ENCODE data around the gene MAU2. TPM values are rescaled to one million over a fixed set of nuclear protein-coding genes. Genes with fewer than 3 reads are reported as not detected.

The MAU2 gene
- total RNA-seq, 1 experiment from 2014 or later = 41.3 TPM

DNA sequence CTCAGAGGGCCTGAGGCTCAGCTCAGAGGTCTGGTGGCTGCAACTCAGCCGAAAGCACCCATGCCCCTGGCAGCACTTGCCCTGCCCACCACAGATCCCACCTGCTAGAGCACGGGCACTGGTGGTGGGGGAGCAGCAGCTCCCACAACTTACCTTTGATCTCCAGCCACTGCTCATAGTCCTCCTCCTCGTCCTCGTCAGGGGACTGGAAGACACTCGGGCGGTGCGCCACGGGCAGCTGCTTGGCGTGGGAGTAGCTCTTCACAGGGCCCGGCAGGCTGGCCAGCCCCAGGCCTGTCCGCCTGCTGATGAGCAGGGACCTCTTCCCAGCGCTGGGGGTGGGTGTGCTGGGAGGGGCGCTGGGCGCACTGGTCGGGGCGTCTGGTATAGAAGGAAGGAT, 14.9 kb upstream of the MAU2 start:
- CTCF ChIA-PET = no interaction called here
- Mint-ChIP-seq H3K27me3 (ENCODE audit: unreplicated experiment) (no peaks in the 10 kb centered on the region), H3K36me3 (ENCODE audit: insufficient read depth, unreplicated experiment) (peaks cover 11% of the 10 kb centered on the region), H3K9me3 (ENCODE audit: low read depth, unreplicated experiment) (no peaks in the 10 kb centered on the region), H3K4me1 (ENCODE audit: low read depth, unreplicated experiment) (no peaks in the 10 kb centered on the region), H3K27ac (ENCODE audit: unreplicated experiment) (no peak overlapping the region), H3K4me3 (ENCODE audit: low read depth, unreplicated experiment) (no peak overlapping the region)
- intact Hi-C loops (cut with micrococcal nuclease; ENCODE audit: unreplicated experiment) = no loop called here
- TF ChIP-seq, protein P1, sequence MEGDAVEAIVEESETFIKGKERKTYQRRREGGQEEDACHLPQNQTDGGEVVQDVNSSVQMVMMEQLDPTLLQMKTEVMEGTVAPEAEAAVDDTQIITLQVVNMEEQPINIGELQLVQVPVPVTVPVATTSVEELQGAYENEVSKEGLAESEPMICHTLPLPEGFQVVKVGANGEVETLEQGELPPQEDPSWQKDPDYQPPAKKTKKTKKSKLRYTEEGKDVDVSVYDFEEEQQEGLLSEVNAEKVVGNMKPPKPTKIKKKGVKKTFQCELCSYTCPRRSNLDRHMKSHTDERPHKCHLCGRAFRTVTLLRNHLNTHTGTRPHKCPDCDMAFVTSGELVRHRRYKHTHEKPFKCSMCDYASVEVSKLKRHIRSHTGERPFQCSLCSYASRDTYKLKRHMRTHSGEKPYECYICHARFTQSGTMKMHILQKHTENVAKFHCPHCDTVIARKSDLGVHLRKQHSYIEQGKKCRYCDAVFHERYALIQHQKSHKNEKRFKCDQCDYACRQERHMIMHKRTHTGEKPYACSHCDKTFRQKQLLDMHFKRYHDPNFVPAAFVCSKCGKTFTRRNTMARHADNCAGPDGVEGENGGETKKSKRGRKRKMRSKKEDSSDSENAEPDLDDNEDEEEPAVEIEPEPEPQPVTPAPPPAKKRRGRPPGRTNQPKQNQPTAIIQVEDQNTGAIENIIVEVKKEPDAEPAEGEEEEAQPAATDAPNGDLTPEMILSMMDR (IDR thresholded peaks at IDR 0.05; ENCODE audit: unreplicated experiment) = no peak
- no peak for DNase-seq
- BruUV-seq (replicated peaks) = no TSS peak

DNA sequence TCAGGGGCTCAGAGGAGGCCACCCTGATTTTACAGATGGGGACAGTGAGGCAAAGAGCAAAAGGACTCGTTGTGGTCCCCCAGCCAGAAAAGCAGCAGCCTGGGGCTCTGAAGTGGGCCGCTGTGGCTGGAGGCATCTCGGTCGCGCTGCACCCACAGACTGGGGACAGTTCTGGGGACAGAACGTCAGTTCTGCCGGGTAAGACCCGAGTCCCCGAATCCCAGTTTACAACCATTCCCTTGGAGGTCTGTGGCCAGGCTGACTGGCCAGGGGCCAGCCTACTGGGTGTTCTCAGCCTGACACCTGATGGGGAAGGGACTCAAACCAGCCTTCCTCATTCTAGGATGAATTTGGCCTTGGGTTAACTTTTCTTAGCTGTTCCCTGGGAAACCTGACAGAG, 14.4 kb upstream of the MAU2 start:
- no TSS peak for BruUV-seq (replicated peaks)
- no peaks in the 10 kb centered on the region for H3K9me3 Mint-ChIP-seq (ENCODE audit: low read depth, unreplicated experiment)
- no peak overlapping the region for H3K4me3 Mint-ChIP-seq (ENCODE audit: low read depth, unreplicated experiment)
- peaks cover 8% of the 10 kb centered on the region for H3K36me3 Mint-ChIP-seq (ENCODE audit: insufficient read depth, unreplicated experiment)
- H3K27ac Mint-ChIP-seq (ENCODE audit: unreplicated experiment) = no peak overlapping the region
- no peaks in the 10 kb centered on the region for H3K27me3 Mint-ChIP-seq (ENCODE audit: unreplicated experiment)
- intact Hi-C loops (cut with micrococcal nuclease; ENCODE audit: unreplicated experiment) = no loop called here
- TF ChIP-seq, protein P1 (IDR thresholded peaks at IDR 0.05; ENCODE audit: unreplicated experiment) = no peak
- CTCF ChIA-PET = no interaction called here
- no peak for DNase-seq
- H3K4me1 Mint-ChIP-seq (ENCODE audit: low read depth, unreplicated experiment) = no peaks in the 10 kb centered on the region

GRCh38 chr19:19308373-19308772, 12.3 kb upstream of the MAU2 start:
- BruUV-seq (replicated peaks) = no TSS peak
- no peak overlapping the region for H3K27ac Mint-ChIP-seq (ENCODE audit: unreplicated experiment)
- DNase-seq = no peak
- H3K4me3 Mint-ChIP-seq (ENCODE audit: low read depth, unreplicated experiment) = no peak overlapping the region
- H3K36me3 Mint-ChIP-seq (ENCODE audit: insufficient read depth, unreplicated experiment) = peaks cover 15% of the 10 kb centered on the region
- CTCF ChIA-PET = interaction anchor here (0.7 kb wide), 1 partner anchor 341 kb away, joined by 3 read pairs; no protein-coding TSS in a partner anchor
- H3K27me3 Mint-ChIP-seq (ENCODE audit: unreplicated experiment) = no peaks in the 10 kb centered on the region
- no peaks in the 10 kb centered on the region for H3K4me1 Mint-ChIP-seq (ENCODE audit: low read depth, unreplicated experiment)
- intact Hi-C loops (cut with micrococcal nuclease; ENCODE audit: unreplicated experiment) = no loop called here
- TF ChIP-seq, protein P1 (IDR thresholded peaks at IDR 0.05; ENCODE audit: unreplicated experiment) = no peak
- H3K9me3 Mint-ChIP-seq (ENCODE audit: low read depth, unreplicated experiment) = no peaks in the 10 kb centered on the region

DNA sequence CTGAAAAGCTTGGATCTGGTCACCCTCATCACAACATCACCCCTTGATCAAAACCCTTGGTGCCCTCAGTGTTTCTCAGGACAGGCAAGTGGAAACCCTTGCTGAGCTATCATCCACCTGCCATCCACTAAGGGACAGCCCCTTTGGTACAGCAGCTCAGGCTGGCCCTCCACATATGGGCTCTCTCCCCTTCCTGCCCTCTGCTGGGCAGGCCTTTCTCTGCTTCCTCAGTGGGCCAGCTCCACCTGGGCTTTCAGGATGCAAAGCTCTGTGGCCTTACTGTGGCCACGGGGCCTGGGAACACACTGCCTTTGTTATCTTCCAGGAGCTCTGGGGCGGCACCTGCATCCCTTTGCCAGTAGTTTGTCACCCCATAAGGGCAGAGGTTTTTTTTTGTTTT, 5.2 kb upstream of the MAU2 start:
- H3K27me3 Mint-ChIP-seq (ENCODE audit: unreplicated experiment) = no peaks in the 10 kb centered on the region
- intact Hi-C loops (cut with micrococcal nuclease; ENCODE audit: unreplicated experiment) = no loop called here
- DNase-seq = no peak
- no peak overlapping the region for H3K27ac Mint-ChIP-seq (ENCODE audit: unreplicated experiment)
- peaks cover 22% of the 10 kb centered on the region for H3K36me3 Mint-ChIP-seq (ENCODE audit: insufficient read depth, unreplicated experiment)
- no peaks in the 10 kb centered on the region for H3K9me3 Mint-ChIP-seq (ENCODE audit: low read depth, unreplicated experiment)
- BruUV-seq (replicated peaks) = no TSS peak
- CTCF ChIA-PET = no interaction called here
- no peaks in the 10 kb centered on the region for H3K4me1 Mint-ChIP-seq (ENCODE audit: low read depth, unreplicated experiment)
- no peak overlapping the region for H3K4me3 Mint-ChIP-seq (ENCODE audit: low read depth, unreplicated experiment)
- TF ChIP-seq, protein P1 (IDR thresholded peaks at IDR 0.05; ENCODE audit: unreplicated experiment) = no peak
